GM12873 (cell line): ENCODE results near the gene PAGE4.

Source experiments
- CTCF ChIP-seq: IDR thresholded peaks from 2 replicates; pipeline ENCODE4 v1.5.1; 2012; ENCODE audit warnings: low read depth, mild to moderate bottlenecking, moderate library complexity, low read length, control low read depth; ENCODE audit not compliant: insufficient read depth; ENCODE audit errors: missing control alignments

The PAGE4 gene

DNA sequence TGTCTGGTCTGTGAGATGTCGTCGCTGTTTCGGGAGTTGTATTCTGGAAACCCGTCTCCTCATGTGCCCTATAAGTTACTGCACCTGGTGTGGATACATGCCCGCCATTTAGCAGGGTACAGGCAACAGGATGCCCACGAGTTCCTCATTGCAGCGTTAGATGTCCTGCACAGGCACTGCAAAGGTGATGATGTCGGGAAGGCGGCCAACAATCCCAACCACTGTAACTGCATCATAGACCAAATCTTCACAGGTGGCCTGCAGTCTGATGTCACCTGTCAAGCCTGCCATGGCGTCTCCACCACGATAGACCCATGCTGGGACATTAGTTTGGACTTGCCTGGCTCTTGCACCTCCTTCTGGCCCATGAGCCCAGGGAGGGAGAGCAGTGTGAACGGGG lies 51.6 kb downstream of the PAGE4 start:
- no peak for TF ChIP-seq CTCF
